Gastroesophageal sphincter (tissue), 3 donors: ENCODE results near the gene UBE3D.

Source experiments
- EP300 ChIP-seq: sonication (generic); formaldehyde crosslinking; IDR thresholded peaks from one replicate; pipeline ENCODE4 v1.6.1; 2017; ENCODE audit warnings: antibody characterized with exemption, mild to moderate bottlenecking
- POLR2A ChIP-seq, 2 donors: fragments of 450-650 bp; IDR thresholded peaks; one replicate each; pipeline ENCODE4 v1.6.1; 2017; ENCODE audit warnings: antibody characterized with exemption in 2 of 2, mild to moderate bottlenecking in 2 of 2, moderate library complexity in 1 of 2
- POLR2AphosphoS5 ChIP-seq: sonication (generic); formaldehyde crosslinking; IDR thresholded peaks from one replicate; pipeline ENCODE4 v1.6.1; 2017; ENCODE audit warnings: antibody characterized with exemption
- TF ChIP-seq, protein P1 (sequence below), 4 experiments: fragments of 200-600 bp in 2 of 4; fragments of 450-650 bp in 2 of 4; sonication (generic) in 1 of 4; IDR thresholded peaks; one replicate each; pipeline ENCODE4 v1.5.1; 2017 to 2019; ENCODE audit warnings: antibody characterized with exemption in 4 of 4, mild to moderate bottlenecking in 2 of 4, moderate library complexity in 2 of 4

DNA sequence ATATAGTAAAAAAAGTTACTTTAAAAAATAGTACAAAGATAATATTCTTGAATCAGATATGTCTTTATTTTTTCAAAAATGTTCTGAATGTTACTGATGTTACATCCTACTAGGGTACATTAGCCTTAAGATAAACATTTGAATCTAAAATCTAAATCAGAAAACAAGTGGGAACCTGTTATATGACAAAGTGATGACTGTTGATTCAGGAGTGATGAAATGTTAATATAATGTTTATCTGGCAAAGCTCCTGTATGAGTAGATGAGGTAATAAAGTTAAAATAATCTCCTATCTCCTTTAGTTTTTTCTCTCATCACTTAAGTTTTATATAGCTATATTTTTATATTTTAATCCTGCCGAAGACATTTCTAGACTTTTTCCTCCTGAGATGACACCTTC, 6.1 kb upstream of the UBE3D start:
- TF ChIP-seq, protein P1, sequence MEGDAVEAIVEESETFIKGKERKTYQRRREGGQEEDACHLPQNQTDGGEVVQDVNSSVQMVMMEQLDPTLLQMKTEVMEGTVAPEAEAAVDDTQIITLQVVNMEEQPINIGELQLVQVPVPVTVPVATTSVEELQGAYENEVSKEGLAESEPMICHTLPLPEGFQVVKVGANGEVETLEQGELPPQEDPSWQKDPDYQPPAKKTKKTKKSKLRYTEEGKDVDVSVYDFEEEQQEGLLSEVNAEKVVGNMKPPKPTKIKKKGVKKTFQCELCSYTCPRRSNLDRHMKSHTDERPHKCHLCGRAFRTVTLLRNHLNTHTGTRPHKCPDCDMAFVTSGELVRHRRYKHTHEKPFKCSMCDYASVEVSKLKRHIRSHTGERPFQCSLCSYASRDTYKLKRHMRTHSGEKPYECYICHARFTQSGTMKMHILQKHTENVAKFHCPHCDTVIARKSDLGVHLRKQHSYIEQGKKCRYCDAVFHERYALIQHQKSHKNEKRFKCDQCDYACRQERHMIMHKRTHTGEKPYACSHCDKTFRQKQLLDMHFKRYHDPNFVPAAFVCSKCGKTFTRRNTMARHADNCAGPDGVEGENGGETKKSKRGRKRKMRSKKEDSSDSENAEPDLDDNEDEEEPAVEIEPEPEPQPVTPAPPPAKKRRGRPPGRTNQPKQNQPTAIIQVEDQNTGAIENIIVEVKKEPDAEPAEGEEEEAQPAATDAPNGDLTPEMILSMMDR (IDR thresholded peaks at IDR 0.05), result no peak
- TF ChIP-seq EP300, result no peak
- TF ChIP-seq POLR2A (IDR thresholded peaks at IDR 0.05), result no peak
- TF ChIP-seq POLR2AphosphoS5, result no peak
